Naive B cell (primary cell): ENCODE results near the gene CCDC30. TPM values are rescaled to one million over a fixed set of nuclear protein-coding genes. Genes with fewer than 3 reads are reported as not detected.
A peak's percentile ranks its signal among the peaks of the same experiment; 100 is the strongest.

Experiments used
- ATAC-seq, 2 donors: fragments of 150-1000 bp; cut with Tn5 transposase; 2 replicates each; pipeline ENCODE4 v1.10.0; 2021; ENCODE audit warnings: low read depth in 2 of 2, mild to moderate bottlenecking in 2 of 2, moderate library complexity in 2 of 2
- DNase-seq: peaks from one replicate; pipeline ENCODE4 v3.0.0; 2022
- H3K27ac Mint-ChIP-seq, 6 donors: one replicate each; pipeline ENCODE4 v1.8.0; 2020 to 2022; ENCODE audit warnings: mild to moderate bottlenecking in 6 of 6, mixed read lengths in 6 of 6, moderate library complexity in 5 of 6, inconsistent platforms in 2 of 6
- H3K27me3 Mint-ChIP-seq, 3 donors: one replicate each; pipeline ENCODE4 v1.8.0; 2021 to 2022; ENCODE audit warnings: mixed read lengths in 3 of 3, mild to moderate bottlenecking in 1 of 3
- H3K36me3 Mint-ChIP-seq, 2 donors: one replicate each; pipeline ENCODE4 v1.8.0; 2020 to 2022; ENCODE audit warnings: mixed read lengths in 2 of 2, inconsistent platforms in 1 of 2, mild to moderate bottlenecking in 1 of 2
- H3K4me1 Mint-ChIP-seq, 3 donors: one replicate each; pipeline ENCODE4 v1.8.0; 2020 to 2022; ENCODE audit warnings: mixed read lengths in 3 of 3, inconsistent platforms in 1 of 3, mild to moderate bottlenecking in 1 of 3, moderate library complexity in 1 of 3
- H3K4me3 Mint-ChIP-seq, 8 donors: one replicate each; pipeline ENCODE4 v1.8.0; 2020 to 2022; ENCODE audit warnings: mild to moderate bottlenecking in 8 of 8, mixed read lengths in 8 of 8, moderate library complexity in 8 of 8, inconsistent platforms in 2 of 8
- H3K9me3 Mint-ChIP-seq, 7 donors: one replicate each; pipeline ENCODE4 v1.8.0; 2020 to 2022; ENCODE audit warnings: mixed read lengths in 7 of 7, mild to moderate bottlenecking in 5 of 7, inconsistent platforms in 2 of 7, moderate library complexity in 1 of 7
- polyA plus RNA-seq, 6 donors: library from polyadenylated mRNA; unstranded; fragments of 300-500 nt; fragmentation: Illumina TruSeq; gene quantifications; one replicate each; pipeline ENCODE4 v1.2.3, GENCODE V29; 2021; ENCODE audit warnings: low read depth in 6 of 6

Gene CCDC30
- polyA plus RNA-seq, 6 donors from 2014 or later = 0.72 to 4.0 (median 1.3) TPM

- no peaks in the 10 kb centered on the region for H3K27me3 Mint-ChIP-seq
- no peak for ATAC-seq
- H3K9me3 Mint-ChIP-seq = no peaks in the 10 kb centered on the region
- H3K4me1 Mint-ChIP-seq = no peaks in the 10 kb centered on the region
- peak overlapping the region in 1 of 6 donors; percentile 11 for H3K27ac Mint-ChIP-seq
- no peak overlapping the region for H3K4me3 Mint-ChIP-seq
- DNase-seq = no peak
- H3K36me3 Mint-ChIP-seq = no peaks in the 10 kb centered on the region
These were observed 32.6 kb upstream of the CCDC30 start for GRCh38 chr1:42430286-42431135.

DNA sequence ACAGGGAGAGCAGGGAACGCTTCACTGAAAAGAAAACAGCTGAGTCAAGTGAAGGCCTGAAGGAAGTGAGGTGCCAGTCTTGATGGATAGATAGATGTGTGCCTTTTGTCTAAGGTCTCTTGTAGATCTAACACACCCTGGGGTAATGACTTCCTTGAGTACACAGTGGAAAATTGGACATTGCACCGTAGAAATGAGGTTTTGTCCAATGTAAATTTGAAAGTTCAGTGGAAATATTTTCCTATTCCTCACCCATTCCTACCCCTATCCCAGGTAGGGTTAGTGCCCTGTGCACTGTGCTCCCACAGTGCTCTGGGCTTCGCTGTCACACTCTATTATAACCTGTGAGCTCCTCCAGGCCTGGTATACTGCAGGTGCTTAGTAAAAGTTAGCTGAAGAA, 31.6 kb upstream of the CCDC30 start:
- no peak overlapping the region for H3K27ac Mint-ChIP-seq
- H3K4me1 Mint-ChIP-seq = no peaks in the 10 kb centered on the region
- H3K4me3 Mint-ChIP-seq = no peak overlapping the region
- DNase-seq = no peak
- H3K36me3 Mint-ChIP-seq = no peaks in the 10 kb centered on the region
- no peak for ATAC-seq
- H3K27me3 Mint-ChIP-seq = no peaks in the 10 kb centered on the region
- no peaks in the 10 kb centered on the region for H3K9me3 Mint-ChIP-seq

GRCh38 chr1:42432714-42433113, 30.4 kb upstream of the CCDC30 start:
- H3K4me3 Mint-ChIP-seq = no peak overlapping the region
- H3K4me1 Mint-ChIP-seq = no peaks in the 10 kb centered on the region
- DNase-seq (no peak), ATAC-seq (no peak)
- no peak overlapping the region for H3K27ac Mint-ChIP-seq
- H3K9me3 Mint-ChIP-seq = no peaks in the 10 kb centered on the region
- H3K27me3 Mint-ChIP-seq = no peaks in the 10 kb centered on the region
- H3K36me3 Mint-ChIP-seq = no peaks in the 10 kb centered on the region

DNA sequence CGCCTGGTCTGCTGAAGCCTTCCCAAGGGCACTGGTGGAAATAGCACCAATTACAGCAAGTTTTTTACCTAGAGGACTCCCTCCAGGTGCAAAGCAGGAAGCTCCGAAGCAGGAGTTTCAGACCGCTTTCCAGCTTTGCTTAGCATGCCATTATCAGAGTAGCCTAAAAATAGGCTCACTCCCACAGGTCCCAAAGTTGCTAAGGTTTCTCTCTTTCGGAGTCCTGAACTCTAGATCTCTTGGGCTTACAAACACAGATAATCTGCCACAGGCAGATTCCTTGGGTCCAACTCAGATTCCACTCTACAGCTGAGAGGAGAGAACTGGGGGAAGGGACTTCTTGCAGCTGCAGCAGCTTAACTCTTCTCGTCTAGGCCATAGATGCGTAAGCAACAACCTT, 29.7 kb upstream of the CCDC30 start:
- Mint-ChIP-seq H3K4me3 (no peak overlapping the region), H3K27me3 (no peaks in the 10 kb centered on the region), H3K9me3 (no peaks in the 10 kb centered on the region), H3K36me3 (no peaks in the 10 kb centered on the region), H3K27ac (no peak overlapping the region), H3K4me1 (no peaks in the 10 kb centered on the region)
- ATAC-seq (no peak), DNase-seq (no peak)

DNA sequence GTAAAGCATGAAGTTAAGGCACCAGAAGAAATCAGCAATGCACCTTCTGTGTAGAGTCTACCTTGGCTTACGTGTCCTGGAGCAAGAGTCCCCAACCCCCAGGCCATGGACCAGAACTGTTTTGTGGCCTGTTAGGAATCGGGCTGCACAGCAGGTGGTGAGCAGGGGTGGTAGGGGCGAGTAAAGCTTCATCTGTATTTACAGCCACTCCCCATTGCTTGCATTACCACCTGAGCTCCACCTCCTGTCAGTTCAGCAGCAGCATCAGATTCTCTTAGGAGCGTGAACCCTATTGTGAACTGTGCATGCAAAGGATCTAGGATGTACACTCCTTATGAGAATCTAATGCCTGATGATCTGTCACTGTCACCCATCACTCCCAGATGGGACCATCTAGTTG, 28.7 kb upstream of the CCDC30 start:
- no peak for DNase-seq
- Mint-ChIP-seq H3K27me3 (no peaks in the 10 kb centered on the region), H3K36me3 (no peaks in the 10 kb centered on the region), H3K4me3 (no peak overlapping the region), H3K4me1 (no peaks in the 10 kb centered on the region), H3K27ac (no peak overlapping the region), H3K9me3 (no peaks in the 10 kb centered on the region)
- ATAC-seq = no peak

- DNase-seq (no peak), ATAC-seq (no peak)
- Mint-ChIP-seq H3K4me1 (no peaks in the 10 kb centered on the region), H3K4me3 (no peak overlapping the region), H3K9me3 (no peaks in the 10 kb centered on the region), H3K36me3 (no peaks in the 10 kb centered on the region), H3K27ac (no peak overlapping the region), H3K27me3 (no peaks in the 10 kb centered on the region)
These were observed 23.1 kb upstream of the CCDC30 start for GRCh38 chr1:42439940-42440339.

DNA sequence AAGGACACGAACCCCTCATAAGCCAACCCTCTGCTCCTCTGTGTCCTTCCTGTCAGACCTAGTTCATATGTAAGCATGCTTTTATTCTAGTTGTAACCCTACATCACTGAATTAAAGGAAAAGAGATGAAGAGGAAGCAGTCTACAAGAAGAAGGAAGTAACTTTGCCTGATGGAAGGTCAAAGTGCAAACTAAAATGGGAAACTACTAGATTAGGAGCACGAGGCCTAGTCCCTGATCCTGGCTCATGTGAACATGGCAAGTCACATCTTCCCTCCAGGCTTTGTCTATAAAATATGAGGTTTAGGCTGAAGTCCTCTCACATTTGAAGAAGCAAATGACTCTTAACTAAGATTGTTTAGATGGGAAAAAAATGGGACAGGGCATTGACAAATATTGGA, 20.4 kb upstream of the CCDC30 start:
- H3K4me1 Mint-ChIP-seq = no peaks in the 10 kb centered on the region
- H3K36me3 Mint-ChIP-seq = no peaks in the 10 kb centered on the region
- H3K9me3 Mint-ChIP-seq = no peaks in the 10 kb centered on the region
- H3K27ac Mint-ChIP-seq = no peak overlapping the region
- no peak overlapping the region for H3K4me3 Mint-ChIP-seq
- no peaks in the 10 kb centered on the region for H3K27me3 Mint-ChIP-seq
- ATAC-seq (no peak), DNase-seq (no peak)

- Mint-ChIP-seq H3K27me3 (no peaks in the 10 kb centered on the region), H3K36me3 (no peaks in the 10 kb centered on the region), H3K4me3 (no peak overlapping the region), H3K27ac (no peak overlapping the region), H3K4me1 (no peaks in the 10 kb centered on the region), H3K9me3 (no peaks in the 10 kb centered on the region)
- ATAC-seq = no peak
- no peak for DNase-seq
These were observed 13.8 kb upstream of the CCDC30 start for GRCh38 chr1:42449256-42449655.

DNA sequence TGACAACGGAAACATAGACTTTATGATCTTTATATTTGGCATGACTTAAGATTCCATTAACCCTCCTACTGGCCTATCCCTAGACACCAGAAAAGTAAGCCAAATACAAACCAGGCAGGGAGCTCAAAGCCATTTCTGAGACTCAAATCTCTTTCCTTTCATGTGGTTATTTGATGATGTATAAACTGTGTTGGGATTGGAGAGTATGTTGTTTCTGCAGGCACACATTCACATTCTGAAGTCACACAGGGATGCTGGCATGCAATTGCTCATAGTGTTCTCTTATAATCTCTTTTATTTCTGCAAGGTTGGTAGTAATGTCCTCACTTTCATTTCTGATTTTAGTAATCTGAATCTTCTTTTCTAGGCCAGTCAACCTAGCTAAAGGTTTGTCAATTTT, 13.0 kb upstream of the CCDC30 start:
- Mint-ChIP-seq H3K9me3 (no peaks in the 10 kb centered on the region), H3K27ac (no peak overlapping the region), H3K36me3 (no peaks in the 10 kb centered on the region), H3K27me3 (no peaks in the 10 kb centered on the region), H3K4me3 (no peak overlapping the region), H3K4me1 (peaks cover 0 to 3% (median 3%) of the 10 kb centered on the region in 3 donors)
- DNase-seq (no peak), ATAC-seq (no peak)

DNA sequence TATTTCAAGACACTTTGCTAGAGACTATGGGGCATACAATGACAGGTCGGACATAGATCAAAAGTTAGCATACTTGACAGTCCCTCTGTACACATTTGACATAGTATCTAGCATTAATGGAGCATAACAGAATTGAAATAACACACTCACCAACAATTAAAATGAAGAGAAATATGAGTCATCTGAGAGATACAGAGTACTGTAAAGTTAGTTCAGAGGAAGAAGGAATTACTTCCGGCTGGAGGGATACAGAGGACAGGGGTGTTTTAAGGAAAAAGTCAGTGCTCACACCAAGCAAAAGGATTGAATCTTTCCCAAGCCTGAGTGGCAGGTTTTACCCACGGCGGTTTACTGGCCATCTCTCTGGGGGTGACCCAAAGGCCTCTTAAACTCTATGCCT, 9.7 kb upstream of the CCDC30 start:
- H3K4me1 Mint-ChIP-seq = peaks cover 19 to 28% (median 24%) of the 10 kb centered on the region in 3 donors

GRCh38 chr1:42454403-42454802, 8.7 kb upstream of the CCDC30 start:
- H3K36me3 Mint-ChIP-seq = peaks cover 7 to 18% of the 10 kb centered on the region in 2 donors
- H3K27ac Mint-ChIP-seq = peak overlapping the region; percentile 60 to 100 (median 100)
- peaks cover 19 to 32% (median 27%) of the 10 kb centered on the region in 3 donors for H3K4me1 Mint-ChIP-seq
- no peaks in the 10 kb centered on the region for H3K27me3 Mint-ChIP-seq
- peak overlapping the region in 5 of 8 donors; percentile 19 to 95 (median 70) for H3K4me3 Mint-ChIP-seq
- H3K9me3 Mint-ChIP-seq = no peaks in the 10 kb centered on the region
- DNase-seq (no peak), ATAC-seq (no peak)

More for the DNA sequence above, 9.7 kb upstream of the CCDC30 start:
- ATAC-seq (no peak), DNase-seq (no peak)
- no peaks in the 10 kb centered on the region for H3K27me3 Mint-ChIP-seq
- peak overlapping the region in 1 of 8 donors; percentile 86 for H3K4me3 Mint-ChIP-seq
- no peaks in the 10 kb centered on the region for H3K9me3 Mint-ChIP-seq
- H3K27ac Mint-ChIP-seq = peak overlapping the region in 4 of 6 donors; percentile 31 to 99 (median 60)
- peaks cover 3 to 14% of the 10 kb centered on the region in 2 donors for H3K36me3 Mint-ChIP-seq

DNA sequence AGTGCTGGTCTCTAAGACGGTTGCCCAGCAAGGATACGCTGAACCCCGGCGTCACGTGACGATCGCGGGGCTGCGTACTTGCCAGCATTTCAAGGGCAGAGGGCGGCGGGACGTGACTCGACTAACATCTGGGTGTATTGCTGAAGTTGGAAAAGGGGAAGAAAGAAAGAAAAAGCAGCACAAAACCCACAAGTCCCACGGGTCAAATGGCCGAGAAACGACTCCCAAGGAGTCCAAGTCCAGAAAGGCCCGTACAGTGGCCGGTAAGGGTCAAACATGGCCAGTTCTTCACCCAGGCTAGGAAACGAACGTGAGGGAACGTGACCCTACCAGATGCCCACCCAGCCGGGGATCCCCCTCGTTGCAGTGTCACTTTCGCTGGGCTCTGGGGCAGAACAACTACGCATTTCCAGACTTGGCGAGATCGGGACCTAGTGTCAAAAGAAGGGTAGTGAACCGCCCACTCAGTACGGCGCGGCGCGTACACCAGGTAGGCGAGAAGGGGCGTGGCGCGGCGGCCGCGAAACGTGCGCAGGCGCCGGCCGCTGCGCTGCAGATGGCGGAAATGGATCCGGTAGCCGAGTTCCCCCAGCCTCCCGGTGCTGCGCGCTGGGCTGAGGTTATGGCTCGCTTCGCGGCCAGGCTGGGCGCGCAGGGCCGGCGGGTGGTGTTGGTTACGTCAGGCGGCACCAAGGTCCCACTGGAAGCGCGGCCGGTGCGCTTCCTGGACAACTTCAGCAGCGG, 6.9 kb upstream of the CCDC30 start, which contains the start of the genes PPCS and ZMYND12:
Gene PPCS, plus strand, starts transcription at position 534 of the 744 bp plus-strand sequence. Its CDS starts 23 bp downstream, at position 557.
Gene ZMYND12, minus strand, starts transcription at position 13 of the 744 bp plus-strand sequence. CDS start 25 bp downstream, outside the sequence.
- peak within 1 kb of the TSS; percentile 98 to 100 (median 100) for H3K27ac Mint-ChIP-seq
- peaks cover 24 to 37% (median 33%) of the 10 kb centered on the region in 3 donors for H3K4me1 Mint-ChIP-seq
- DNase-seq = peak; percentile 96
- no peaks in the 10 kb centered on the region for H3K9me3 Mint-ChIP-seq
- H3K4me3 Mint-ChIP-seq = peak within 1 kb of the TSS; percentile 80 to 97 (median 92)
- ATAC-seq = peak; percentile 87 to 88
- H3K36me3 Mint-ChIP-seq = peaks cover 14 to 26% of the 10 kb centered on the region in 2 donors
- no peaks in the 10 kb centered on the region for H3K27me3 Mint-ChIP-seq

DNA sequence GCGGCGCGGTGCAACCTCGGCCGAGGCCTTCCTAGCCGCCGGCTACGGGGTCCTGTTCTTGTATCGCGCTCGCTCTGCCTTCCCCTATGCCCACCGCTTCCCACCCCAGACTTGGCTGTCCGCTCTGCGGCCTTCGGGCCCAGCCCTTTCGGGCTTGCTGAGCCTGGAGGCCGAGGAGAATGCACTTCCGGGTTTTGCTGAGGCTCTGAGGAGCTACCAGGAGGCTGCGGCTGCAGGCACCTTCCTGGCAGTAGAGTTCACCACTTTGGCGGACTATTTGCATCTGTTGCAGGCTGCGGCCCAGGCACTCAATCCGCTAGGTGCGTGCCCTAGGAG, 6.4 kb upstream of the CCDC30 start:
- H3K27ac Mint-ChIP-seq = peak overlapping the region; percentile 98 to 100 (median 100)
- H3K36me3 Mint-ChIP-seq = peaks cover 14 to 26% of the 10 kb centered on the region in 2 donors
- ATAC-seq (peak; percentile 42 to 43), DNase-seq (no peak)
- no peaks in the 10 kb centered on the region for H3K9me3 Mint-ChIP-seq
- H3K4me1 Mint-ChIP-seq = peaks cover 24 to 39% (median 35%) of the 10 kb centered on the region in 3 donors
- no peaks in the 10 kb centered on the region for H3K27me3 Mint-ChIP-seq
- H3K4me3 Mint-ChIP-seq = peak overlapping the region; percentile 80 to 97 (median 92)
